GM19240 (cell line): ENCODE data around the gene NUP214.
"Not testable (repeated sequence)": the region's sequence is repeated elsewhere in the genome, so short reads cannot be mapped to it uniquely, and the experiment has no call there.

ENCODE experiments used
- DNase-seq: peaks from one replicate; pipeline ENCODE4 v3.0.0; 2011; ENCODE audit warnings: low spot score; ENCODE audit not compliant: insufficient read length

The NUP214 gene

GRCh38 chr9:131160416-131161112 lies 35.2 kb downstream of the NUP214 start:
- DNase-seq = no peak

DNA sequence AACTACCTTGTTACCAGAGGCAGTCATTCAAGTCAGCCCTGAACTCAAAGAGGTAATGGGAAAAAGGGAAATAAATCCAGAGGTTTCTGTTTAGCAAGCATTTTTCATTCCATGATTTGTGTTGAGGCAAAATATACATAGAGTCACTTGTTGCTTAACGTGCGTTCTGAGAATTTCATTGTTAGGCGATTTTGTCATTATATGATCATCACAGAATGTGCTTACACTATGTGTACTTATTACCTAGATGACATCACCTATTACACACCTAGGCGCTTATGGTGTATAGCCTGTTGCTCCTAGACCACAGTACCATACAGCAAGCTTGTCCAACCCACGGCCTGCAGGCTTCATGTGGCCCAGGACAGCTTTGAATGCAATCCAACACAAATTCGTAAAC lies 36.2 kb downstream of the NUP214 start:
- no peak for DNase-seq

GRCh38 chr9:131162886-131163285 lies 37.5 kb downstream of the NUP214 start:
- DNase-seq = no peak

DNA sequence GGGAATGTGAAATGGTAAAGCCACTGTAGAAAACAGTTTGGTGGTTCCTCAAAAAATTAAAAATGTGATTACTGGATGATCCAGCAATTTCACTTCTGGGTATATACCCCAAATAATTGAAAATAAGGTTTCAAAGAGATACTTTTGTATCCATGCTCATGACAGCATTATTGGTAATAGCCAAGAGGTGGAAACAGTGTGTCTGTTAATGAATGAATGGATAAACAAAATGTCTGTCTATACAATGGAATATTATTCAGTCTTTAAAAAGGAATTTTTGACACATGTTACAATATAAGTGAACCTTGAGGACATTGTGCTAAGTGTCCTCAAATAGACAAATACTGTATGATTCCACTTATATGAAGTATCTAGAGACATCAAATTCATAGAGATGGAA lies 40.1 kb downstream of the NUP214 start:
- no peak for DNase-seq

DNA sequence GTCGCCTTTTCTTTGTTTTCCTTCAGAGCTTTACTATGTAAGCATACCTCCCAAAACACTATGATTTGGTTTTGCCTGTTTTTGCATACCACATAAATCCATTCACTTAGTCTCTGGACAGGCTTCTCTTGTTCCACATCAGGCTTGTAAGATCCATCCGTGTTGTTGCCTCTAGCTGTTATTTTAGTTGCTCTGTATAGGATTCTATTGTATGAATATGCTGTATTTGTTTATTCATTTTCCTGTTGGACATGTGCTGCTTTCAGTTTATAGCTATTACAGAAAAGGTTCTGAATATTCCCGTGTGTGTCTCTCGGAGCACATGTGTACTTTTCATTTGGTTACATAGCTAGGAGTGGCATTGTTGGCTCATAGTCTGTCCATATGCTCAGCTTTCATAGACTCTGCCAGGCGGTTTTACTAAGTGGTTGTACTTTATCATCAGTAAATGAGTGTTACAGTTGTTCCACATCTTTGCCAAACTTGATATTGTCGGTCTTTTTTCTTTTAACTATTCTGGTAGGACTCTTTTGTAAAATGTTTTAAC lies 41.8 kb downstream of the NUP214 start:
- DNase-seq = no peak

GRCh38 chr9:131167936-131168335 lies 42.5 kb downstream of the NUP214 start:
- DNase-seq = no peak

GRCh38 chr9:131169563-131170240 lies 44.3 kb downstream of the NUP214 start:
- DNase-seq = no peak

- no peak for DNase-seq
Measured at GRCh38 chr9:131173995-131174394, 48.6 kb downstream of the NUP214 start.

GRCh38 chr9:131174681-131175239 lies 49.4 kb downstream of the NUP214 start:
- DNase-seq = no peak

GRCh38 chr9:131177898-131178297 lies 52.5 kb downstream of the NUP214 start:
- DNase-seq = no peak

GRCh38 chr9:131178382-131178781 lies 53.0 kb downstream of the NUP214 start:
- peak; percentile 61 for DNase-seq

DNA sequence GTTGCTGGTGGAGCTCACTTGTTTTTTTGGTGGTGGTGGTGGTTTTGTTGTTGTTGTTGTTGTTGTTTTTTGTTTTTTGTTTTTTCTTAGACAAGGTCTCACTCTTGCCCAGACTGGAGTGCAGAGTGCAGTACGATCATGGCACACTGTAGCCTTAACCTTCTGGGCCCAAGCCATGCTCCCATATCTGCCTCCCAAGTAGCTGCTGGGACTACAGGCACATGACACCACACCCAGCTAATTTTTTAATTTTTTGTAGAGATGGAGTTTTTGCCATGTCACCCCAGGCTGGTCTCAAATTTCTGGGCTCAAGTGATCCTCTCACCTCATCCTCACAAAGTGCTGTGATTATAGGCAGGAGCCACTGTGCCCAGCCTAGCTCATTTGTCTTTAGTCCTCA lies 53.5 kb downstream of the NUP214 start:
- no peak for DNase-seq

DNA sequence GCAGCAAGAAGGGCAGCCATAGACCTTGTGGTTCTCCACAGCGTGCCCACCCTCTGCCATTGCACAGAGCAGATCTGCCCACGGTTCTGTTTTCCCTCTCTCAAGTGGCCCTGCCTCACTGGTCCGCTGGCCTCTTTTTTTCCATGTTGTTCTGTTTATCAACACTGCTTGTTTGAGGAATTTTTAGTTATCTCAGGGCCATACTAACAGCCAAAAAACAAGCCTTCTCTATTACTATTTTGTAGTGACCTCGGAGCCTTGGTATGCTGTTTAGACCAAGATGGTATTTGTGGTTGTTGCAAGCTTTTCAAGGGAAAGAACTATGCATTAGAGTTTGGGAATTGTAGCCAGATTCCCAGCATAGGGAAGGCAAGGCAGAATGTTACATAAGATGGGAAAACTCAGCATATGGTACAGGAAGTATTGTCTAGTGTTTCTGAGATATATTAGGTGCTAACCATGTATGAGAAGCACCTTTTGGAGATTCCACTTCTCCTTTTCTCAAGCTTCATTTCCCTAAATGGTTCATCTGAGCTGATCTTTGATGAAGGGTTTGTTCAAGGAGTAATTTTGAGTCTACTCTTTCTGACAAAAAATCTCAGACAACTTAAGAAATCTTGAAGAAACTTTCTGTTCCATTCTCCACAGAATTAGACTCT lies 54.3 kb downstream of the NUP214 start:
- DNase-seq = no peak

DNA sequence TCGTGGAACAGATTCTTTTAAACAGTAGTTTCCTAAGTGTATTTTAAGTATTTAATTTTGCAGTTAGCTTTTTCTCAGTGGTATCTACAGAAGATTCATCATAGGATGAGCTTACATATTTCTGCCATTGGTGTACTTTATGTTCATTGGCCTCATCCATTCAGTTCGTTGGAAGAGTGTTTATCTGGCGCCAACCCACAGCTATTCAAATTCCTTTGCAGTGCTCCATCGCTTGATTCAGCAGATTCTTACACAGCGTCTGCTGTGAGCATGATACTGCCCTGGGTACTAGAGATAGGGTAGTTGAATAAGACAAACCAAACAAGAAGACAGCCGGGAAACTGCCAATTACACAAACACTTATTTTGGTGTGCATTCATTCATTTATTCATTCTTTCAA lies 55.1 kb downstream of the NUP214 start:
- no peak for DNase-seq

DNA sequence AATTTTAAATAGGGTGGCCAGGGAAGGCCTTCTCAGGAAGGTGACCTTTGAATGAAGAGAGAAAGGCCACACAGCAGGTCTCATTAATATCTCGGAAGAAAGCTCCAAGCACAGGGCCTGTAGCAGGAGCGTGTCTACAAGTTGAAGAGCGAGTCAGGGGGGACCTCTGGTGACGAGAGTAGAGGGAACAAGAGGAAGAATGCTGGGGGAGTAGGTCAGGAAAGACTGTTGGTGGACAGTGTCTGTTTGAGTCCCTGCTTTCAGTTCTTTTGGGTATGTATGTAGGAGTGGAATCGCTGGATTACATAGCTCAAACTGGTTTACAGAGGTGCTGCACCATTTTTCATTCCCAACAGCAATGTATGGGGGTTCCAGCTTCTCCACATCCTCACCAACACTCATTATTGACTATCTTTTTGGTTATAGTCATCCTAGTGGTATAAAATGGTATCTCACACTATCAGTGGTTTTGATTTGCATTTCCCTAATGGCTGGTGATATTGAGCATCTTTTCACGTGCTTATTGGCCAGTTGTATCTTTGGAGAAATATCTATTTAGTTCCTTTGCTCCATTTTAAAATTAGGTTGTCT lies 55.8 kb downstream of the NUP214 start:
- DNase-seq = no peak

DNA sequence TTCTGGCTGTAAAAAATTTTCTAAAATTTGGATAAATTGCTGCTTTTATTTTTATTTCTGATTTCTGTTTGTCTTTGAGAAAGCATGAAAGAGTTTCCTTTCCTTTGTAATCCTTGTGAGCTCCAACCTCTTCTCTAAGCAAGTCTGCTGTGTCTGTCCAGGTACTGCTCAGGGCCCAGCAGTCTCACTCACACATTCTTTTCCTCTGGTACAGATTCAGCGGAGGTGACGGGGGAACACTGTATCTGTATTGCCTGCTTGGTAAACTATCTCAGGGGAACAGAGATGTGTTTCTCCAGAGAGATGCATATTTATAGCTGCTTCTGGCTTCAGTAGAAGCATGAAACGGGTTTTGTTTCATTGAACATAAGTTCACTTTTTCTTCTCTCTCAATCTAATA lies 60.5 kb downstream of the NUP214 start:
- no peak for DNase-seq

DNA sequence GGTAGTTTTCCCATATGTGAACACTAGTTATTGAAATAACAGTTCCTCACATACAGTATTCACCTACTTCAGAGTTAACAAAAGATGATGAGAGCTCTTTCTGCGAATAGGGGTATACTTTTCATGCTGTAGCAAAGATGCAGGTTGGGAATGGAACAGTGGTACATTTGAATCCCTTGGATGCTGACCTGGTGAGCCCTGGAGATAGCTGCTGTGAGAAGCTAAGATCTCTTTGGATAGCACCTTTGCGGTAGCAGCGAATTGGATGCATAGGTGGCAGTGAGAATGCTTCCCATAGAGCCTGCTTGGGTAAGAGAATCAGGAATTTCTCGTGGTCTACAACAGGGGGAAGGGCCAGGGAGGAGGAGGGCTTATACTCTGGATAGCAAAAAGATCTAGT lies 61.2 kb downstream of the NUP214 start:
- no peak for DNase-seq

- no peak for DNase-seq
Measured at GRCh38 chr9:131187957-131188356, 62.6 kb downstream of the NUP214 start.

GRCh38 chr9:131188976-131189375 lies 63.6 kb downstream of the NUP214 start:
- DNase-seq = no peak

- DNase-seq = no peak
Measured at GRCh38 chr9:131190191-131190590, 64.8 kb downstream of the NUP214 start.

DNA sequence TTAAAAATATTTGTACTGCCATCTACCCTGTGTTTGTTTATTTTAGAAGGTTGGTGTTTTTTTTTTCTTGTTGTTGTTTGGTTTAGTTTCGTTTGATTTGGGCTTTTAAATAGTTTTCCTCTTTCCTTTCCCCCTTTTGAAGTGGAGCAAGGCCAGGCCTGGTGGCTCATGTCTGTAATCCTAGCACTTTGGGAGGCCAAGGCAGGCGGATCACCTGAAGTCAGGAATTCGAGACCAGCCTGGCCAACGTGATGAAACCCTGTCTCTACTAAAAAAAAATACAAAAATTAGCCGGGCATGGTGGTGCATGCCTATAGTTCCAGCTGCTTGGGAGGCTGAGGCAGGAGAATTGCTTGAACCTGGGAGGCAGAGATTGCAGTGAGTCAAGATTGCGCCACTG lies 65.6 kb downstream of the NUP214 start:
- not testable (repeated sequence) for DNase-seq

GRCh38 chr9:131191857-131192256 lies 66.5 kb downstream of the NUP214 start:
- DNase-seq = no peak
